Stomach (tissue), 9 donors: ENCODE measurements around the gene CD9. TPM values are rescaled to one million over a fixed set of nuclear protein-coding genes. Genes with fewer than 3 reads are reported as not detected.

Source experiments
- DNase-seq, 2 donors: peaks; one replicate each; pipeline versions ENCODE4 v3.0.0 to v3.0.0-alpha.2; 2013 to 2019
- H3K27ac ChIP-seq, 5 donors: fragments of 200-600 bp in 4 of 5; sonication (generic) in 4 of 5; one replicate each; pipeline ENCODE4 v1.5.1; 2013 to 2019; ENCODE audit warnings: mild to moderate bottlenecking in 1 of 5, moderate library complexity in 1 of 5
- H3K27me3 ChIP-seq, 3 donors: fragments of 200-600 bp; sonication (generic); one replicate each; pipeline ENCODE4 v1.5.1; 2017 to 2019; ENCODE audit warnings: mixed run types in 1 of 3
- H3K36me3 ChIP-seq, 4 donors: fragments of 200-600 bp; sonication (generic); 1 replicate in 3 of 4; 2 replicates in 1 of 4; pipeline ENCODE4 v1.5.1; 2016 to 2019
- H3K4me1 ChIP-seq, 4 donors: fragments of 200-600 bp; sonication (generic); one replicate each; pipeline ENCODE4 v1.5.1; 2016 to 2019
- H3K4me3 ChIP-seq, 4 donors: fragments of 200-600 bp; sonication (generic) in 3 of 4; one replicate each; pipeline ENCODE4 v1.5.1; 2016 to 2019; ENCODE audit warnings: mild to moderate bottlenecking in 1 of 4
- H3K9me3 ChIP-seq, 4 donors: fragments of 200-600 bp; sonication (generic); one replicate each; pipeline ENCODE4 v1.5.1; 2016 to 2019
- CTCF ChIP-seq, 7 experiments: fragments of 450-650 bp in 4 of 7; fragments of 200-600 bp in 3 of 7; sonication (generic) in 3 of 7; IDR thresholded peaks; one replicate each; pipeline ENCODE4 v1.5.1; 2016 to 2019; ENCODE audit warnings: antibody characterized with exemption in 7 of 7, control low read depth in 2 of 7, mild to moderate bottlenecking in 1 of 7
- EP300 ChIP-seq: sonication (generic); formaldehyde crosslinking; IDR thresholded peaks from one replicate; pipeline ENCODE4 v1.6.1; 2017; ENCODE audit warnings: antibody characterized with exemption
- POLR2A ChIP-seq, 4 donors: fragments of 450-650 bp; IDR thresholded peaks; one replicate each; pipeline ENCODE4 v1.6.1; 2016; ENCODE audit warnings: antibody characterized with exemption in 4 of 4, control low read depth in 2 of 4, mild to moderate bottlenecking in 1 of 4, moderate library complexity in 1 of 4
- POLR2AphosphoS5 ChIP-seq, 3 donors: sonication (generic); formaldehyde crosslinking; IDR thresholded peaks; one replicate each; pipeline ENCODE4 v1.6.1; 2016; ENCODE audit warnings: antibody characterized with exemption in 3 of 3
- WGBS, 5 donors: extraction: QIAGEN DNeasy Blood & Tissue Kit in 3 of 5; methylation state at CpG; one replicate each; pipeline versions ENCODE4 v1.1.5 to v1.1.7; 2013 to 2018; 5-methylcytosine and 5-hydroxymethylcytosine counted together
- intact Hi-C: fragments of 100-400 bp; cut with DNase I; formaldehyde crosslinking; loops from one replicate; pipeline ENCODE4 v1.15.1; 2023; ENCODE audit warnings: low total_unique reads
- polyA plus RNA-seq, 3 donors: library from polyadenylated mRNA; stranded (reverse); fragments of 200-250 nt; gene quantifications; one replicate each; pipeline ENCODE4 v1.2.3, GENCODE V29; 2013
- total RNA-seq, 5 donors: library from RNA; depleted of rRNA; stranded (reverse); fragments of >200 nt; gene quantifications; one replicate each; pipeline versions ENCODE4 v1.1.0 to v1.2.3, GENCODE V29; 2014 to 2016
- donor health status: healthy with polysubstance abuse.
- donor health status: Bipolar disorder and iron deficiency.
- donor health status: healthy.

CD9 gene
- total and polyA plus RNA-seq, 8 donors: 51.0 to 421 (median 139) TPM

- Histone ChIP-seq H3K4me3 (peak overlapping the region; percentile 69 to 94 (median 86)), H3K9me3 (no peaks in the 10 kb centered on the region), H3K36me3 (no peaks in the 10 kb centered on the region), H3K27ac (peak overlapping the region; percentile 84 to 99 (median 94)), H3K27me3 (peaks cover 0 to 19% (median 4%) of the 10 kb centered on the region in 3 donors), H3K4me1 (peaks cover 47 to 83% (median 72%) of the 10 kb centered on the region in 4 donors)
- peak in 1 of 2 donors; percentile 74 for DNase-seq
- intact Hi-C loops: no loop called here
- WGBS, 5 donors: 8 to 23% (median 11%) methylated on average over 13 to 15 of the region's 15 CpGs
- TF ChIP-seq CTCF (IDR thresholded peaks at IDR 0.05): no peak
- TF ChIP-seq POLR2A (IDR thresholded peaks at IDR 0.05): no peak
- no peak for TF ChIP-seq POLR2AphosphoS5 (IDR thresholded peaks at IDR 0.05)
- TF ChIP-seq EP300: no peak
Observed at GRCh38 chr12:6201213-6201608, 1.0 kb downstream of the CD9 start.

GRCh38 chr12:6201826-6202225, 1.6 kb downstream of the CD9 start:
- no peak for DNase-seq
- Histone ChIP-seq H3K9me3 (no peaks in the 10 kb centered on the region), H3K36me3 (no peaks in the 10 kb centered on the region), H3K27me3 (peaks cover 0 to 19% (median 4%) of the 10 kb centered on the region in 3 donors), H3K4me1 (peaks cover 52 to 87% (median 75%) of the 10 kb centered on the region in 4 donors), H3K27ac (peak overlapping the region in 4 of 5 donors; percentile 89 to 99 (median 94)), H3K4me3 (peak overlapping the region; percentile 69 to 94 (median 86))
- intact Hi-C loops: no loop called here
- 74 to 88% (median 77%) methylated on average over 3 of the region's 3 CpGs for WGBS, 5 donors
- no peak for TF ChIP-seq EP300
- TF ChIP-seq POLR2A (IDR thresholded peaks at IDR 0.05): no peak
- no peak for TF ChIP-seq POLR2AphosphoS5 (IDR thresholded peaks at IDR 0.05)

- Histone ChIP-seq H3K4me1 (peaks cover 55 to 92% (median 78%) of the 10 kb centered on the region in 4 donors), H3K27ac (peak overlapping the region; percentile 14 to 99 (median 94)), H3K9me3 (no peaks in the 10 kb centered on the region), H3K27me3 (peaks cover 0 to 19% (median 4%) of the 10 kb centered on the region in 3 donors), H3K4me3 (peak overlapping the region; percentile 69 to 94 (median 86)), H3K36me3 (no peaks in the 10 kb centered on the region)
- 51 to 59% (median 55%) methylated on average over 6 of the region's 6 CpGs for WGBS, 5 donors
- intact Hi-C loops: no loop called here
- TF ChIP-seq POLR2A (IDR thresholded peaks at IDR 0.05) (no peak), POLR2AphosphoS5 (IDR thresholded peaks at IDR 0.05) (no peak), EP300 (no peak), CTCF (IDR thresholded peaks at IDR 0.05) (no peak)
- no peak for DNase-seq
Observed at GRCh38 chr12:6202304-6202703, 2.1 kb downstream of the CD9 start.

- DNase-seq: no peak
- H3K4me3 ChIP-seq: peak overlapping the region; percentile 69 to 94 (median 86)
- H3K4me1 ChIP-seq: peaks cover 55 to 93% (median 81%) of the 10 kb centered on the region in 4 donors
- intact Hi-C loops: no loop called here
- H3K27ac ChIP-seq: peak overlapping the region in 4 of 5 donors; percentile 89 to 99 (median 94)
- TF ChIP-seq POLR2A (IDR thresholded peaks at IDR 0.05) (no peak), CTCF (IDR thresholded peaks at IDR 0.05) (no peak), EP300 (no peak), POLR2AphosphoS5 (IDR thresholded peaks at IDR 0.05) (no peak)
- 77 to 89% (median 82%) methylated on average over 3 of the region's 3 CpGs for WGBS, 5 donors
- peaks cover 0 to 19% (median 4%) of the 10 kb centered on the region in 3 donors for H3K27me3 ChIP-seq
- no peaks in the 10 kb centered on the region for H3K9me3 ChIP-seq
- H3K36me3 ChIP-seq: no peaks in the 10 kb centered on the region
Observed at GRCh38 chr12:6202846-6203245, 2.6 kb downstream of the CD9 start.

- Histone ChIP-seq H3K9me3 (no peaks in the 10 kb centered on the region), H3K27ac (peak overlapping the region; percentile 10 to 99 (median 94)), H3K36me3 (peaks cover 0 to 1% (median 0%) of the 10 kb centered on the region in 4 donors), H3K4me3 (peak overlapping the region in 2 of 4 donors; percentile 69 to 94), H3K27me3 (peaks cover 0 to 19% (median 4%) of the 10 kb centered on the region in 3 donors), H3K4me1 (peaks cover 54 to 93% (median 80%) of the 10 kb centered on the region in 4 donors)
- WGBS, 5 donors: 73 to 95% (median 89%) methylated on average over 3 of the region's 3 CpGs
- no peak for DNase-seq
- TF ChIP-seq POLR2A (IDR thresholded peaks at IDR 0.05): no peak
- intact Hi-C loops: no loop called here
Observed at GRCh38 chr12:6203601-6204000, 3.4 kb downstream of the CD9 start.
